GM19463 (cell line): ENCODE results near the gene SLC17A8.

Experiments used
- ATAC-seq: cut with Tn5 transposase; IDR thresholded peaks from one replicate; pipeline ENCODE4 v1.9.1; 2021; ENCODE audit warnings: mild to moderate bottlenecking, moderate library complexity; ENCODE audit not compliant: unreplicated experiment

The SLC17A8 gene

DNA sequence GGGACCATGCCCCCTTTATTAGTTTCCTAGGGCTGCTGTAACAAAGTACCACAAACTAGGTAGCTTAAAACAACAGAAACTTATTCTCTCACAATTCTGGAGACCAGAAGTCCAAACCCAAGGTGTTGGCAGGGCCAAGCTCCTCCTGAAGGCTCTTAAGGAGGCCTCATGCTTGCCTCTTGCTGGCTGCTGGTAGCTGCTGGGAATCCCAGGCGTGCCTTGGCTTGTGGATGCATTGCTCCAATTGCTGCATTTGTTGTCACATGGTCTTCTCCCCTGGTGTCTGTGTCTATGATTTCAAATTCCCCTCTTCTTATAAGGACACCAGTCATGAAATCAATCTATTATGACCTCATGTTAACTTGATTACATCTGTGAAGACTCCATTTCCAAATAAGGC, 11.2 kb downstream of the SLC17A8 start:
- no peak for ATAC-seq

- ATAC-seq = no peak
Measured at GRCh38 chr12:100371146-100371545, 14.3 kb downstream of the SLC17A8 start.

DNA sequence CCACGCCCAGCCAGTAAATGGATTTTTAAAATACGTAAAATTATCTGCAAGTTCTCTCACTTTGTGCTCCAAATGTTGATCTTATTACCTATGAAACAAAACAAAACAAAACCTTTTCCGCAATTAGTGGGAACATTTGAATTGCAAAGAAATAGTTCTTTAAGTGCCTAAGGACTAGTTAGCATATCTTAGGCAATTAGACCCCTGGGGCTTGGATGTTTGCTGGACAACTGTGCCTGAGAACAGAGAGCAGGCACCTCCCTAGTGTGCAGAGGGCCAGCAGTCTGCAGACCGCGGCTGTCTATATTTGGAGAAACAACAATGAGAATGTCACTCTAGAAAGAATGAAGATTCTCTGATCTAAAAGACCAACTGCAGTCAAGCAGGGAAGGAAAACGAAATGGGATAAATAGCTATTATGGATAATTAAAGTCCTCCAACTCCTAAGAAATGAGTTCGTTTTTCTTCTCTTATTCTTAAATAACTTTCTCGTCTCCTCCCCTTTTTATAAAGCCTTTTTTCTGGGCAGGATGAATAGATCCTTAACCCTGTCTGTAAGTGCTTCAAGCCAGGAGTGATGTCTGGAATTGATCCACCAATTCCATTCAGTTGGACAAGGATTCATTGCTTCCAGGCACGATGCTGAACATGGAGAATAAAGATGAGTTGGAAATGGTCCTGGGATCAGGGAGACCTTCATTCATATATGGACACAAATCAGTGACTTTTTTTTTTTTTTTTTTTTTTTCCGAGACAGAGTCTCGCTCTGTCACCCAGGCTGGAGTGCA, 16.2 kb downstream of the SLC17A8 start:
- no peak for ATAC-seq

GRCh38 chr12:100375038-100375735, 18.3 kb downstream of the SLC17A8 start:
- no peak for ATAC-seq

- ATAC-seq = no peak
Measured at GRCh38 chr12:100376161-100376560, 19.3 kb downstream of the SLC17A8 start.

- ATAC-seq = no peak
Measured at GRCh38 chr12:100381379-100381778, 24.5 kb downstream of the SLC17A8 start.

- no peak for ATAC-seq
Measured at GRCh38 chr12:100382338-100382737, 25.5 kb downstream of the SLC17A8 start.

- no peak for ATAC-seq
Measured at GRCh38 chr12:100383586-100384558, 27.0 kb downstream of the SLC17A8 start.

- no peak for ATAC-seq
Measured at GRCh38 chr12:100384559-100384935, 27.7 kb downstream of the SLC17A8 start.

- ATAC-seq = no peak
Measured at GRCh38 chr12:100388382-100388781, 31.5 kb downstream of the SLC17A8 start.

DNA sequence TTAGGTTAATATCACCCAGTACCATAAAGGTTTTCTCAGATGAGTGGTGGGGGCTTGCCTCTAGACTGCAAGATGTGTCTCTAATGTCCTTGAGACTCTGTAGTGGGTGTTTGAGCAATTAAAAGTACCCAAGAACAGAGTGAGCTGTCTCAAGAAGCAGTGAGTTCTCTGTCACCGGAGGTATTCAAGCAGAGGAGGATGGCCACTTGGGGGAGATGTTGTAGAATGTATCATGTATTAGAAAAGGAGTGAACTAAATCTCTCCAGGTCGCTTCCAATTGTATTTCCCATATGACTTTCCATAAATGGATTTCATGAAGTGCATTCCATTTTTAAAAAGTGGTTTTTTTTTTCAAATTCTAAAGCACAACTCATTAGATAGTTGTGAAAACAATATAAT, 35.0 kb downstream of the SLC17A8 start:
- ATAC-seq = no peak

DNA sequence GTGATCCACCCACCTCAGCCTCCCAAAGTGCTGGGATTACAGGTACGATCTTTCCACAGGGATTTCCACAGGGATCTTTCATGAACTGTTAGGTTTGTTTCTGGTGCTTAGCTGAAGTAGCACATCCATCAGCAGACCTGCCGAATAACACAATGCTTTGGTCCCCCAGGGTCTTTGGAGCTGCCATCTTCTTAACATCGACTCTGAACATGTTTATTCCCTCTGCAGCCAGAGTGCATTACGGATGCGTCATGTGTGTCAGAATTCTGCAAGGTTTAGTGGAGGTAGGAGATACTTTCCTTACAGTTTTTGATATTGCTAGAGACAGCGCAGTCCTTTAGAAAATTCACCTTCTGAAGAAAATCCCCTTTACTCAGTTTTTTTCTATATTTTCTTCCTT, 36.3 kb downstream of the SLC17A8 start:
- ATAC-seq = no peak

DNA sequence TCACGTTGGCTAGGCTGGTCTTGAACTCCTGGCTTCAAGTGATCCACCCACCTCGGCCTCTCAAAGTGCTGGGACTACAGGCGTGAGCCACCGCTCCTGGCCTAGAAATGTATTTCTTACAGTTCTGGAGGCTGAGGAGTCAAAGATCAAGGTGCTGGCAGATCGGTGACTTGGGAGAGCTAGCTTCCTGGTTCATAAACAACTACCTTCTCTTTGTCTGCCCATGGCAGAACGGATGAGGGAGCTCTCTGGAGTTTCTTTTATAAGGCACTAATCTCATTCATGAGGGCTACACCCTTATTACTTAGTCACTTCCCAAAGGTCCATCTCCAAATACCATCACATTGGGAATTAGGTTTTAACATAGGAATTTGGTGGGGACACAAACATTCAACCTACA, 38.9 kb downstream of the SLC17A8 start:
- no peak for ATAC-seq

DNA sequence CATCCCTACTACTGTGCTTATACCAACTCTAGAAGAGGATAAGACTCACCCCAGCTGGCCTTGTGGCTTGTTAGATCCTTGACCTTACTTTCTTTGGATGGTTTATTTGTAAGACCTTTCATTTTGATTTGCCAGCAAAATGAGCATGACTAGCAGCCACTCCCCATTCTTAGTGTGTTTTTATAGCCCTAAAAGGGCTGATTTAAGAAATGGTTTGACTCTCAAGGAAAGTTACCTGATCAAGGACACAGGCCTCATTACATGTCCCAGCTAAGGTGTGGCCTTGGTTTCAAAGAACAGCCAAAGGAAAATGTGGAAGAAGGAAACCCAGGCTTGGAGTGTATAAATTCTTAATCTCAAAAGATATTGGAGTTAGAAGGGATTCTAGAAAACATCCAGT, 41.4 kb downstream of the SLC17A8 start:
- no peak for ATAC-seq

DNA sequence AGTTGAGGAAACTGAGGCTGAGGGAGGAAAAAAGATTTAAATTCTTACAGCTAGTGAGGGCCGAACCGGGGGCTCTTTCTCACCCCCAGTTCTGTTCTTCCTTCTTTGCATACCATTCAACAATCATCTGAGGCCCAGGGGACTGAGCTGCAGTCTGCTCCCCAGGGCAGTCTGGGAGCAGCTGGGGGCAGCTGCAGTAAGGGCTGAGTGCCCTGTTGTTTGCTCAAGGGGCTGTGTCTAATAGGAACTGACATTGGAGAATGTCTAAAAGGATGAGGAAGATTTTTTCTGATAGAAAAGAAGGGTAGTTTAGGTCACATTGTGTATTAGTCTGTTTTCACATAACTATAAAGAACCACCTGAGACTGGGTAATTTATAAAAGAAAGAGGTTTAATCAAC, 42.2 kb downstream of the SLC17A8 start:
- no peak for ATAC-seq

- ATAC-seq = no peak
Measured at GRCh38 chr12:100401660-100402059, 44.8 kb downstream of the SLC17A8 start.

GRCh38 chr12:100402763-100403162, 45.9 kb downstream of the SLC17A8 start:
- no peak for ATAC-seq

DNA sequence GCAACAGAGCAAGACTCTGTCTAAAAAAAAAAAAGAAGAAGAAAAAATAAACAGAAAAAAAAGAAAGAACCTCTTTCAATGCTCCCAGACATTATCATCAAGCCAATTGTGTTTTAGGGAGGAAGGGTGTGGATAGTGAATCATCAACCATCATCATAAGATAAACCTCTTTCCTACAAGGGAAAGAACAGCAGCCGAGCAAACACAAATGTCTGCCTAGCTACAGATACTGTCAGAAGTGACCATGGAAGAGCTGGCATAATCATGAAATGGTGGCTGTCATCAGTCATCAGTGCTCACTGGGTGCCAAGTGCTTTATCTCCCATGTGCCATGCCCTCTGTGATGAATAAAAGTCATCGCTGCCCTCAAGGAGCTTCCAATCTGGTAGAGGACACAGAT, 46.6 kb downstream of the SLC17A8 start:
- ATAC-seq = no peak

DNA sequence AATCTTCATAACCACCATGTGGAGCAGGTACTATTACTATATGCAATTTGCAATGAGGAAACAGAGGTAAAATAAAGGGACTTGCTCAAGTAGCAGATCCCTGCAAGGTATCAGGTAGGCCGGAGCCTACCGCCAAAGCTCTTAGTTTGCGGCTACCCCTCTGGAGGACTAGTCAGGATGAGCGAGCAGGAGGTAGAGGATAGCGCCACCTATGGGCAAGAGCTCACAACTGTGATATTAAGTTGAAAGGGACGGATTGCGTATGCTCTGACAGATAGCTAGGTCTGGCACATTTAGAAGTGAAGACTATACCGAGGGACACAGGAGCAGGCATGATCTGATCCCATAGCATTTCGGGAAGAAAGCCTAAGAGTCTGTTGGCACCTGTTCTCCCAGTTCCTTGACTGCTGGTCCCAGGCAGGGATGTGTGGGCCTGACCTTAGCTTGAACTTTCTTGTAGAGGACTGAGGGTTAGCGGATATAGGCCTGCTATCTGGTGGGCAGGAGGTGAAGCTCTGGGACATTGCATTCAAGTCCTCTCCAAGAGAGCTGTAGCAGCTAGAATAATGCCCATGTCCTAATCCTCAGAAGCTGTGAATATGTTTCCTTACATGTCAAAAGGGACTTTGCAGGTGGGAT, 48.0 kb downstream of the SLC17A8 start:
- no peak for ATAC-seq

DNA sequence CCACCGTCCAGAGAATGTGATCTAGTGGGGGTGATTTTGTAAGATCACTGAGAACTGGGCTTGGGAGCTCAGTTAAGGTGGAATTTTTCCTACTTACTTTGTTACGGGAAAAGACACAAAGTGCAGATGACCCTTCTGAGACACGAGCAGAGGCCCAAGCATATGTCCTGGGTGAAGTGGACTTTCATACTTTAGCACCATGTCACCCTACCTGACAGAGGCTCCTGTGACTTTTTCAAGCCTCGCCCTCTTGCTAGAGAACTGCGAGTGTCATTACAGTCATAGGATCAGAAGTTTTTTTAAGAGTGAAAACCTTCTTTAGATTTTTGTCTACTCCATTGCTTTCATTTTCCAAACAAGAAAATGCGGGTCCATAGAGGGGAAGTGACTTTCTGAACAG, 56.1 kb downstream of the SLC17A8 start:
- no peak for ATAC-seq

GRCh38 chr12:100414739-100415138, 57.9 kb downstream of the SLC17A8 start:
- ATAC-seq = no peak
